ENCODE results near the gene GGA1.
A peak's percentile ranks its signal among the peaks of the same experiment; 100 is the strongest.

GGA1 gene

DNA sequence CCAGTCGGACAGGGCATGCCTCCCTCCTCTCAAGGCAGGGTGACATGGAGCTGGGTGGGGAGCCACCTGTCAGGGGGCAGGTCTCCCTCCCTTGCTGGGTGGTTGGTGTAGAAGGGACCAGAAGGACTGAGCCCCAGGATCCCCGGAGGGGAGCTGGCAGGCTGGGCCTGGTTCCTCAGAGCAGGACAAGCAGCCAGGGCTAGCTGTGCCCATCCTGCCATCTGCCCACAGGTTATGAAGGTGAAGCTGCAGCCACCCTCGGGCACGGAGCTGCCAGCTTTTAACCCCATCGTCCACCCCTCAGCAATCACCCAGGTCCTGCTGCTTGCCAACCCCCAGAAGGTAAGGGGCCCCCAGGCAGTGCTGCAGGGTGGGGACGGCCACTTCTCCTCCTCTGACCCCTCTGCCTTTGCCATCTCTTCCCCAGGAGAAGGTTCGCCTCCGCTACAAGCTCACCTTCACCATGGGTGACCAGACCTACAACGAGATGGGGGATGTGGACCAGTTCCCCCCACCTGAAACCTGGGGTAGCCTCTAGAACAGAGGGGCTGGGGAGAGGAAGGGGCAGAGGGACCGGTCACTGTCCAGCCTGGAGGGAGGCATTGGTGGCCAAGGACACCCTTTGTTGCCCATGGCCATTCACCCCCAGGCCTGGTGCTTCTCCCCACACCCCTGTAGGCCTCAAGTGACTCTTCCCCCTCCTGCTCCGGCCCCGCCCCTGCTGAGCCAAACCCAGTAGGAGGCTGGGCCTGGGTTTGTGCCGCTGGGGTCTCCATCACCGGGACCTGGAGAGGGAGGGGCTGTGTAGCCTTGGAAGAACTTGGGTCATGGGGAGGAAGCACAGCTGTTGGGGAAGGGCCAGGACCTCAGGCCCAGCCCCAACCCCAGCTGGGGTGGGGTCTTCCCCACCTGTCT is 23.8 kb downstream of the GGA1 start:
- no peak for DNase-seq

DNA sequence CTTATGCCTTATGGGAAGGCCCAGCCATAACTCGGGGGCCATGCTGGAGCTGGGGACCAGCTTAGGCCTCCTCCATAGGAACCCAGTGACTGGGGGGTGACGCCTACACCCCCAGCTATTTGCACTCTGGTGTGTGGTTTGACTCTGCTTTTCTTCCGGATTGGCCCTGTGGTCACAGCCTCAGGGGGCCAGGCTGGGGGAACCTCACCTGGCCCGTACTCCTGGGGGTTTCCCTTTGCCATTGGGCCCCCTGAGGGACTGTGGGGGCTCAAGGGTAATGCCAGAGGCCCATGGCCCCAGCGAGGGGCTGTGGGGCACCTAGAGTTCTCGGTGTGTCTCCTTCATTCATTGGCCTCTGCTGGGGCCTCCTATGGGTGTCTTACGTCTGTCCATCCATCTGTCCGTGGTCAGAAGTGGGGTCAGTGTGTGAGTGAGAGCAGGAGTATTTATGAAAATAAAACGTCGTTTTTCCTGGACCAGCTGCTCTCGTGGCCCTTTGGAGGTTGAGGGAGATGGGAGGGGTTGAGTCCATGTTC is 24.5 kb downstream of the GGA1 start:
- DNase-seq = no peak

DNA sequence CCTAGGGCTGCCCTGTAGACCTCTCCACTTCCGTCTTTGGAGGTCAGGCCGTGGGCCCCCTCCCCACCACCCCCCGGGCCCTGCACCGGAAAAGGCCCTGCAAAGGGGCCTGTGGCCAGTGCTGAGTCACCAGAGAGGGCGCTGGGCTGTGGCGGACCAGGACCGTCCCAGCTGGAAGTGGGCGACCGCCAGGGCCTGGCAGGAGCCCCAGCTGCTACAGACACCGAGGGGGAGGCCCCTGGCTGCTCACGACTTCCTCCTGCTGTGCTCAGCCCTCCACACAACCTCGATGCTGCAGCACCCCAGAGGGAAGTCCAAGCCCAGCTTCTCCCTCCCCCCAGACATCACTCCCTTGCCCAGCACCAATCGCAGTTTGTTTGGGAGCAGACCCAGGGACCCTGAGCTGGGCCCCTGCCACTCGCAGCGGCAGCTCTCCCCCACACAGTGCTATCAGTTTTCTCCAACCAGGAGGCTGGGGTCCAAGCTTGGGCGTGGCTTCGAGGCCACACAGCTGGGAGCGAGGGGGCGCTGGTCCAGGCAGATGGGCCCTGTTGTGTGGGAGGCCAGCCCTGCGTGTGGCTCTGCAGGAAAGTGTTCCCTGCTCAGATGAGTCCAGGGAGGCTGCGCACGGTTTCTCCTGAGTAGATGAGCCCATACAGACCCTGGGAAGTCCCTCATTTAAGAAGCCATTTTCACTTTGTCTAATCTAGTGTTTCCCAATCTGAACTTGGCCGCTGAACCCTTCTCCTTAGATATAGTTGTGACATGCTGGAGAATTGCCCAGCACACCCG is 25.2 kb downstream of the GGA1 start:
- peak; percentile 35 for DNase-seq

DNA sequence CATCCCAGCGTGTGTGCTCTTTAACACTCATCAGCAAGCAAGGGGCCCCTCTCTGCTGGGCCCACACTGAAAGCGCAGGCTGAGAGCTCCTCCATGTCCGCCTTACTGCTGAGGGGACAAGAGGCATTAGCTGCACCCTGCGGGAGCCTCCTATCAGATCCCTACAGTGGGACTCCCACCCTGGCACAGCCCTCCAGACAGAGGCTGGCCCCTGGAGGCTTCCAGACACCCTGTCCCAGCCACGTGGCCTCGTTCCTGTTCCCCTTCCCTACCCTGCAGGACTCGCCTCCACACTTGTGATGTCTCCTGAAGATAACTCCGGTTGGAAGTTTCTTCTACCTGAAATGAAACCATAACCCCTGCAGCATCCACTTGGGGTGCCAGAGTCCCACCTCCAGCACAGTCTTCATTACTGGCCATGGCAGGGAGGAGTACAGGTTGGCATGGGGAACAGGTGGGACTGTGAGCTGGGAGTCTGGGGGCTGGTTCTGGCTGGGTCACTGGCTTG is 25.8 kb downstream of the GGA1 start:
- no peak for DNase-seq

DNA sequence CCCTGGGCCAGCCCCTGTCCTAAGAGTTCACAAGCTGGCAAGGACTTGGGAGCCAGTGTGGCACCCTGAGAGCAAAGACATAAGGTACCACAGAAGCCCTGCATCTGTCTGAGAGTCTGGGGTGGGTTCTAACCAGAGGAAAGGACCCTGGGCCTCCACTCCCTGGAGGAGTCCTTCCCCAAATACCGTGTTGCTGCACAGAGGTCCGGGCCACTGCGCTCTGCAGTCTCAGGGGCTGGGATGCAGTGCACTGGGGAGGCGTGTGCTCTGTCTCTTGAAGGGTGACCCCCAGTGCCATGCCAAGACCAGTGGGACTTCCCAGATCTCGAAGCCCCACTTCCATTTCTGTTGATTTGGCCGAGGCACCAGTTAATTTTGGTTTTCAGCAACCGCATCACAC is 26.5 kb downstream of the GGA1 start:
- DNase-seq = no peak

DNA sequence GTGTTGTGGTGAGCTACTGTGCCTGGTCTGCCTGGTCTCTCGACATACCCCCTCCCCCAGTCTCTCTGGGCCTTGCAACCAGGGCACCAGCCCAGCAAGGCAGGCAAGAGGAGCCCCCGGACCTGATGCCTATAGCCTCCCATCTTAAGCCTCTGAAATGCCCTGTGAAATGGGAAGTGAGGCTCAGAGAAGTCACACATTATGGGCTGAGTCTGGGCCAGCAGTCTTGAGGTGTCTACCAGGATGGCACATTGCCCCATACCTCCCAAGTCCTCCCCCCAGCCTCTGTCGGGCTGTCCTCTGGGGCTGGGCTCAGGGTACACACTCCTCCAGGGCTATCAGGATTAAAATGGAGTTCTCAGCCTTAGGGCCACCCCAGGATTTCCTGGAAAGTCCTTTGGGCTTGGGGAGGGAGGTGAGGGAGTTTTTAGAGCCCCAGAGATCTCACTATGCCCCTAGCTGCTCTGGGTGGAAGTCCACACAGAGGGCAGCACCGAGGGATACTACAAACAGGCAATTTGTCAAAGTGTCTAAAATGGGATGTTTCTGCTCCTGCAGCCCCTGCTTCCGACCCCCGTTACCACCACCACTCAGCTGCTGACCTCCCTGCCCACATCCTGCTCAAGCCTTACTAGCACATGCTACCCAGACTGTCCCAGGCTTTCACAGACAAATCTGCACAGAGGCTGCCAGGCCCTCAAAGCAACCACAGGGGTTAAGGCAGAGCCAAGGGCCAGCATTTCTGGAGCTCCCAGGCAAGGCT is 27.7 kb downstream of the GGA1 start:
- DNase-seq = no peak

DNA sequence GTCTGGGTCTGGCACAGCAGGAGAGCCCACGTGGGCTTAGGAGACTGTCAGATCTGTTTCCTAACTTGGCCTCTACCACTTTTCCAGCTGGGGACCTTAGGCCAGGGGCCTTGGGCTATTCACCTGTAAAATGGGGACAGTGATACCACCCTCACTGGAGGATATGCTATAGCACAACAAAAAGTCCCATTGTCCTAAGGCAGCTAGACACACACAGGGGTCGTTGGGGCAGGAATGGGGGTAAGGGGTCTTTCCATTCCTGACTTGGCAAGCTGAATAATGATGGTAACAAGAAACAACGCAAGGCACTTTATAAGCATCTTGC is 28.3 kb downstream of the GGA1 start:
- DNase-seq = no peak

DNA sequence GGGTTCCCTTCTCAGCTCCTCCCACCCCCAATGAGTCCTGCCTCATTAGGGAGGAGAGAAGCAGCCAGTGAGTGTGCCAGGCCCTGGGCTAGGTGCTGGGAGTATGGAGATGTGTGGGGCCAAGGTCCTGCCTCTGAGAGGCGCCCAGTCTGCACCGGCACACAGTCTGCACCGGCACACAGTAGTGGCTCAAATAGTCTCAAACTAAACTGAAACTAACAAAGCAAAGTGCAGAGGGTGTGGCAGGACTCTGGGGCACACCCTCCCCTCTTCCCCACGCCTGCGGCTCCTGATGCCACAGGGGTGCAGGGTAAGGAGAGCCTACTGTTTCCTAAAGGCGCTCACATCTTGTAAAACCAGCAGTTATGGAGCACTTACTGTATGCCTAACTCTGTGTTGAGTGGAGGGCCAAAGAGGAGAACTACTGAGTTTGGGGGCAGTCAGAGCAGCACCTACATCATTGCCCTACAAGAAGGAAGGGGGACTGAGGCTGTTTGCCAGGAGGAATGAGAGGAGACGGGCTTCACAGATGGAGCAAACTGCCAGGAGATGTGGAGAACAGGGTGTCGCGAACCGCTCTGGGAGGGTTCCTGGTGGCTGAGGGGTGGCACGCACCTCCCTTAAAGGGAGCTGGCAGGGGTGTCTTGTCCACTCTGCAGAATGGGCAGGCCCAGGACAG is 29.9 kb downstream of the GGA1 start:
- DNase-seq = no peak

DNA sequence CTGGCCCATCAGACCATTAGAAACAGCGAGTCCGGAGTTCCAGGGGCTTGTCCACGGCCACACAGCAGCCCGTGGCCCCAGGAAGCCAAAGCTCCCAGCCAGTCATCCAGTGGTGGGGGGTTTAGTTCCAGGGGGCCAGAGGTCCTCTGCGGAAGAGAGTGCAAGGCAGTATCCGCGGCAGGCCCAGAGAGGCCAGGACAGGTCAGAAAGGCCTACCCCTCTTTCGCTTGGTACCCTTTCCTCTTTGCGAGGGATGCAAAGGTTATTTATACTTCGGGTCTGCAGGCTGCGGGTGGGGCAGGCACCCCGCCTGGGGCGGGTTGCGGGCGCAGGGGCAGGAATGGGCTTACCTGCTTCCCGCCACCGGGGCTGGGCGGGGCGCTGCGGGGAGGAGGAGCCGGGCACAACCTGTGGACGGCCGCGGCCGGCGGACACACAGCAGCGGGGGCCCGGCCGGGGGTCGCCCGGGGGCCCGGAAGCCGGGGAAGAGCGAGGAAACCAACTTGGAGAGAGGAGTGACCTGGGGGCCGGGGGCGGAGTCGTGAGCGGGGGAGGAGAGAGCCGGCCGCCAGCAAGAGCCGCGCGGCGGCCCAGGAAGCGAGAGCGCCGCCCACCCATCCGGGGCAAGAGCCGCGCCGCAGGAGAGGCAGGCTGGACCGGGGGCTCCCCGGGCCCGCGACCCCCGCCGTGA is 30.6 kb downstream of the GGA1 start, which contains the start of gene SH3BP1:
TSS of gene SH3BP1 (plus strand) at position 600 of the 691 bp plus-strand sequence. CDS start 119 bp downstream, outside the sequence.
- no peak for DNase-seq

DNA sequence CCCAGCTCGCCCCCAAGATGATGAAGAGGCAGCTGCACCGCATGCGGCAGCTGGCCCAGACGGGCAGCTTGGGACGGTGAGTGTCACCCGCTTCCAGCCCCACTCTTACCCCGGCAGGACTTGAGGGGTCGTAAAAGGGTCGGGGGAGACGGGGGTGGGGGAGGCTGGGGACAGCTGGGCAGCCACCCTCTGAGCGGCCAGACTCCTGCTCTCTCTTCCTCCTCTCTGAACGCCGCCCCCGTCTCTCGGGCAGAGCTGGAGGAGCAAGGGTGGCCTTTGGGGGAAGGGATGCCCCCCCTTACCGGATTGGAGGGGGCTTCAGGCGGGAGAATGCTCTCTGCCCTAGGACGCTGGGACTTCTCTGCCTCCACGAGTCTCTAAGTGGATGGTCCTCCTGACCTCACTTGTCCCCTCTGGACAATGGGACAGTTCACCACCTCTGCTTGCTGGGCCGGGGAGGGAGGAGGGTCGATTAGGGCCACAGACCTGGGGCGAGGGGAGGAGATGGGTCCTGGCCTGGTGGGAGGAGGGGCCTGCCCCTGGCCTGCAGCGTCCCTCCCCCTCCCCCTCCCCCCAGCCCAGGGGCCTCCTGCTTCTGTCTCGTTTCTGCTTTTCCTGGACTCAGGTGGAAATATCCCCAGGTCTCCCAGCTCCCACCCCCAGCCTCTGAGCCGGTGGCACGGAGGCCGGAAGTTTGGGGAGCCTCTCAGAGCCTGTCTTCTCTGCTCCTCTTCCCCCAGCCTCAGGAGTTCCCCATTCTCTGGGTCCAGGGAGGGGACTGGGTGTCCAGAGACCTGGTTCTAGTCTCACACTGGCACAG is 31.3 kb downstream of the GGA1 start:
- no peak for DNase-seq

DNA sequence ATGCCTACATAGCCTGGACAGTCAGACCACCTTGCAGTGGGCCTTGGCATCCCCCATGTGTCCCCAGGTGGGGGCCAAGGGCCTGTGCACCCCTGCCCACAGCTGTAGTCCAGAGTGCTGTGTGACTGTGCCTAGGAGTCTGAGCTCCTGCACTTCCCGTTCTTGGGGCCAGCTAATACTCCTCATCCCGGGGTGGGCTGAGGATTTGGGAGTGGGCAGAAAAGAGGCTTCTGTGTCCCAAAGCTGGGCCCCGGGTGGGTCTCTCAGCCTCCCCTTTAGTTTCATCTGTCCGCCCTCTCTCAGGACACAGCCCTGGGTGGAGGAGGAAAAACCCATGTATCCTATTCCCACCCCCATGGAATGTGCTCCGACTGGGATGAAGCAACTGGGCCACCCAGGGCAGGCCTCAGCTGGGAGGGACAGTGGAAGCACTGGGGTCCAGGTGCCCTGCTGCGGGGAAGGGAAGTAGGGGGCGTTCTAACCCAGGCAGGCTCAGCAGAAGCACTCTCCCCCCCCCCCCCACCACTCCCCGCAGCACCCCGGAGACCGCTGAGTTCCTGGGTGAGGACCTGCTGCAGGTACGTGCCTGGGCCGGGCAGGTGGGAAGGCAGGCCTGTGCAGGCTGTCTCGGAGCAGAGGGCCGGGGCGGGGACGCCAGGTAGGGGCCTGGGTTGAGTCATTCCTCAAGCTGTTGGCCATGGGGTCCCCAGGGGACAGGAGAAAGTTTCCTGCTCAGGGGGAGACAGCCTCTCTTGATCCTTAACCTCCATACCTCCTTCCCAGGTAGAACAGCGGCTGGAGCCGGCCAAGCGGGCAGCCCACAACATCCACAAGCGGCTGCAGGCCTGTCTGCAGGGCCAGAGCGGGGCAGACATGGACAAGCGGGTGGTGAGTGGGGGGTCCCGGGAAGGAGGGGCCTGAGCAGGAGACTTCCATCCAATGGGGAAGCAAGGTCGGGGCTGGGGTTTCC is 32.2 kb downstream of the GGA1 start:
- DNase-seq = no peak

DNA sequence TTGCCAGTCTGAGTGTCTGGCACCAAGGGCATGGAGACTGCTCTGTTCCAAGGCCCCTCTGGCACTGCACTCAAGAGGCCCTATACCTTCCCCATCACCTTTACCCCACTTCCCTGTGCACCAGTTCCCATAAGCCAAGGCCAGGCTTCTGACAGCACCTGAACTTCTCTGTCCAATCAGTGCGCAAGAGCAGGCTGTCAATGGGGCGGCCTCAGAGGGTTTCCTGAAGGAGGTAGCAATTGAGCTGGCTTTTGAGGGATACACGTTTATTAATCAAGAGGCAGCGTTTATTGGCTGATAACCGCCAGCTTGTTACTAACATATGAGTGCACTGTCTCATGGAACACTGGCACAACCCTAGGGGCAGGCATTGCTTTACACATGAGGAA is 32.9 kb downstream of the GGA1 start:
- DNase-seq = no peak

DNA sequence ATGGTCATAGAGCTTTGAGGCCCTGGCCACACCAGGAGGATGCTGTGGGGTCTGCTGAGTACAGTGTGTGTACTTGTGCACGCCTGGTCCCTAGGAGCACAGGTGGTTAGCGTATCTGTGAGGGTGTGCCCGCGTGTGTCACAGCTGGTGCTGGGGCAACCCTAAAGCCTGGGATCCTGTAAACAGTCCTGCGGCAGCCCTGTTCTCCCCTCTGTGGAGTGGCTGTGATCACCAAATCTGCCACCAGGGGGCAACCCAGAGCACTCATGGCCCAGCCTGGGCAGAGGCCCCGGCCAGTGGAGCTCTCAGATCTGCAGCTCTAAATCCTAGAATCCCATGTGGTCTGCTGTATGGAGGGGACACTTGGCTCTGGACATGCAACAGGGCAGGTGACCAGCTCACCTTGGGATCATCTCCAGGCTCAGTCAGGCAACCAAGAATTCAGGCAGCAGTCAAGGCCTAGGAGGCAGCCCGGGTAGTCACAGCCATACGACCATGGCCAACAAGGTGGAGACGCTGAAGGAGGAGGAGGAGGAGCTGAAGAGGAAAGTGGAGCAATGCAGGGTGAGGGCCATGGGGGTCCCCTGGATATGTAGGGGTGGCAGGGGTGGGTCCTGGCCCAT is 34.7 kb downstream of the GGA1 start:
- peak; percentile 54 for DNase-seq

DNA sequence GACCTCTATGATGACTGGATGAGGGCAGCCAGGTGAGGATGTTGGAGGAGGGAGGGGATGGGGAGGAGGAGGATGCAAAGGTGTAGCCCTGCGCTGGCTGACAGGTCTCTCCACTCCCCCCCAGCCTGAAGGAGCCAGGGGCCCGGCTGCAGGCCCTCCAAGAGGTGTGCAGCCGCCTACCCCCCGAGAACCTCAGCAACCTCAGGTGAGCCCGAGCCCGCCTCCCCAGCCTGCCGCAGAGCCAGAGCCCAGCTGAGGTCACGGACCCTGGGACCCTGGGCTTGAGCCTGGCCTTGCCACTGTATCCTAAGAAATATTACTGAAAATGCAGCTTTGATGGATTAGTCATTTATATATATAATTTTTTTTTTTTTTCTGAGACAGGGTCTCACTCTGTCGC is 38.7 kb downstream of the GGA1 start:
- no peak for DNase-seq

DNA sequence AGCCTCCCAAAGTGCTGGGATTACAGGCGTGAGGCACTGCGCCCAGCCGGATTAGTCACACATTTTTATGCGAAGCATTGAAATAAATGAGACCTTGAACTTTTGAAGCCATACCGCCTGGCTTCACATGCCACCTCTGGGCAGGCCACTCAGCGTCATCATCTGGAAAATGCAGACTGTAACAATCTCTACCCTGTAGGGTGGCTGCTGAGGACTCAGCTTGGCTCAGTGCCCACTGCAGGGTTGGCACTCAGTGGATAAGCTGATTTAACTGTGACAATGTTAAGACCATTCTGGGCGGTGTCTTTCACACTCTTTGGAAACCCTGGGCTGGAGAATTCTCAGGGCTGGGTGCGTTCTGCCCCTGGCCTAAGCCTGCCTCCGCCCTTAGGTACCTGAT is 39.3 kb downstream of the GGA1 start:
- DNase-seq = no peak

DNA sequence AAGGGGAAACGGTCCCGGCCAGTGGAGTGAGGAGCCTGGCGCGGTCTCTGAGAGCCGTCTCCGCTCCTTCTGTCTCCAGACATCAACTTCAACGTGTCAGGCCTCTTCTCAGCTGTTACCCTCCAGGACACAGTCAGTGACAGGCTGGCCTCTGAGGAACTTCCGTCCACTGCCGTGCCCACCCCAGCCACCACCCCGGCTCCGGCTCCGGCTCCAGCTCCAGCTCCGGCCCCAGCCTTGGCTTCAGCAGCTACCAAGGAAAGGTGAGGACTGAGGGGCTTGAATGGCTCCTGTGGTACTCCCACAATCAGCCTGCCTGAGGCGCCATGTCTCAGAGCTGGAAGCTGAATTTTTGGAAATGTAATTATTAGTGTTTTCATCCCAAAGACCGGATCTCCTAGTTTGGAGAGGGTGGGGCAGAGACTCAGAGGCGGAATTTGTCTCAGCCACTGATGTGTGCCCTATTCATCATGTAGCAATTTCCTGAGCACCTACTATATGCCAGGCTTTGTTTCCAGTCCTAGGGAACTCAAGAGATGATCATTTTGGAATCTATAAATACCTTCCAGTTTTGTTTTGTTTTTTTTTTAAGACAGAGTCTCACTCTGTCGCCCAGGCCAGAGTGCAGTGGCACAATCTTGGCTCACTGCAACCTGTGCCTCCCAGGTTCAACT is 42.0 kb downstream of the GGA1 start:
- DNase-seq = no peak

DNA sequence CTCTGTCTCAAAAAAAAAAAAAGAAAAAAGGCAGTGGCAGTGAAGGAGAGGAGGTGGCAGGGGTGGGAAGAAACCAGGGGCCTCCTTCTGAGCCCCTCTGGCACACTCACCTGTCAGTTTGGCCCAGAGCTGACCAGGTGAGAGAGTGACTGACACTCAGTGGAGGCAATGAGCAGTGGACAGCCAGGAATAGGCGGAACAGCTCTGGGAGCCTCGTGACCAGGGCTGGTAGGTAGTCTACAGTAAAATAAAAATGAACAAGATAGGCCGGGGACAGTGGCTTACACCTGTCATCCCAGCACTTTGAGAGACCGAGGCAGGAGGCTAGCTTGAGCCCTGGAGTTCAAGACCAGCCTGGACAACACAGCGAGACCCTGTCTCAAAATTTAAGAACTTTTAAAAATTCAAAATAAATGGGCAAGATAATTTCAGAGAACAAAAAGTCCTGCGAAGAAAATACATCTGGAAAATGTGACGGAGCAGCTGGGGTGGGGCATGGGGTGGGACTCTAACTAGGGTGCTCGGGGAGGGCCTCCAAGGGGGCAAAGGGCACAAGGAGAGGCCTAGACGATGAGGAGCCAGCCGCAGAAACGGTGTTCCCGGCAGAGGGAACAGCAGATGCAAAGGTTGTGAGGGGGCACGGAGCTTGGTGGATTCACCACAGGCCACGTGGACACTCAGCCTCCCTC is 46.1 kb downstream of the GGA1 start:
- no peak for DNase-seq

DNA sequence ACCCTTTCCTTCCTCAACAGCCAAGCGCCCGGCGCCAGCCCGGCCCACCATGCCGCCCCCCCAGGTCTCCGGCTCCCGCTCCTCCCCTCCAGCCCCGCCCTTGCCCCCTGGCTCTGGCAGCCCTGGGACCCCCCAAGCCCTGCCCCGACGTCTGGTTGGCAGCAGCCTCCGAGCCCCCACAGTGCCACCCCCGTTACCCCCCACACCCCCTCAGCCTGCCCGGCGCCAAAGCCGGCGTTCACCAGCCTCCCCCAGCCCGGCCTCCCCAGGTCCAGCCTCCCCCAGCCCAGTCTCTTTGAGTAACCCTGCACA is 46.6 kb downstream of the GGA1 start:
- no peak for DNase-seq

All from kidney glomerular epithelial cell (primary cell).